DOHH2 (cell line): Measurements from ENCODE around the gene SOX5.

Experiments
- CTCF ChIP-seq: fragments of 200-600 bp; sonication (generic); IDR thresholded peaks from one replicate; pipeline ENCODE4 v1.5.1; 2014; ENCODE audit warnings: antibody characterized with exemption, mild to moderate bottlenecking, low read depth, low read length; ENCODE audit not compliant: poor library complexity, severe bottlenecking
- EZH2phosphoT487 ChIP-seq: fragments of 200-600 bp; sonication (generic); IDR thresholded peaks from 2 replicates; pipeline ENCODE4 v1.6.1; 2017; ENCODE audit warnings: borderline replicate concordance, mild to moderate bottlenecking, antibody characterized with exemption, low read length, moderate library complexity, mixed read lengths

- TF ChIP-seq CTCF = no peak
- no peak for TF ChIP-seq EZH2phosphoT487
These were observed 383.3 kb downstream of the SOX5 start for GRCh38 chr12:23566133-23566532.
